Activated T-cell treated with anti-CD3 and anti-CD28 coated beads, Interleukin-2, amount 50 U/mL, for 4 hours (primary cell): ENCODE measurements around the gene PARP2. TPM values are rescaled to one million over a fixed set of nuclear protein-coding genes. Genes with fewer than 3 reads are reported as not detected.

Source experiments
- ATAC-seq, 2 donors: fragments of 200-7000 bp; cut with Tn5 transposase; one replicate each; pipeline ENCODE4 v1.10.0; 2021
- DNase-seq: peaks from one replicate; pipeline ENCODE4 v3.0.0-alpha.2; 2020
- H3K27me3 Mint-ChIP-seq: one replicate; pipeline ENCODE4 v1.8.0; 2021; ENCODE audit warnings: low read depth, mixed read lengths
- H3K36me3 Mint-ChIP-seq: one replicate; pipeline ENCODE4 v1.8.0; 2022; ENCODE audit warnings: mixed read lengths; ENCODE audit not compliant: insufficient read depth
- H3K4me1 Mint-ChIP-seq: one replicate; pipeline ENCODE4 v1.8.0; 2021; ENCODE audit warnings: low read depth, mixed read lengths
- H3K4me3 Mint-ChIP-seq: one replicate; pipeline ENCODE4 v1.8.0; 2021; ENCODE audit warnings: mild to moderate bottlenecking, moderate library complexity, mixed read lengths
- H3K9me3 Mint-ChIP-seq: one replicate; pipeline ENCODE4 v1.8.0; 2021; ENCODE audit warnings: mixed read lengths
- total RNA-seq, 3 donors: library from RNA; stranded (reverse); gene quantifications; one replicate each; pipeline ENCODE4 v1.2.1, GENCODE V29; 2021

Gene PARP2
- total RNA-seq, 3 donors from 2014 or later = 16.9 to 22.9 (median 22.1) TPM

DNA sequence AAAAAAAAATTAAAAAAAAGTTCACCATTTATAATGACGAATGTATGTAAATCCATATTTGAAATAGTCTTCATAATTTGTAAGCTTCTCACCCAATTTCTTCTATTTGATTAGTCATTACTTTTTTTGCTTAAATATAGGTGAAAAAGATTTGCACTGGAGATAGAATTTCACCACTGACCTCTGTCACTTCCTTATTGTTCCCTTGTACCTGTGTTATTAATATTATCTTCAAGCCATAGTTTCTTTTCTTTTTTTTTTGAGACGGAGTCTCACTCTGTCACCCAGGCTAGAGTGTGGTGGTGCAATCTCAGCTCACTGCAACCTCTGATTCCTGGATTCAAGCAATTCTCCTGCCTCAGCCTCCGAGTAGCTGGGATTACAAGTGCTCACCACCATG is 54.1 kb downstream of the PARP2 start:
- DNase-seq = no peak
- ATAC-seq = no peak
- Mint-ChIP-seq H3K9me3 (no peaks in the 10 kb centered on the region), H3K4me3 (no peak overlapping the region), H3K36me3 (peaks cover 40% of the 10 kb centered on the region), H3K27me3 (no peaks in the 10 kb centered on the region), H3K4me1 (peaks cover 20% of the 10 kb centered on the region)

GRCh38 chr14:20400589-20400964 is 57.1 kb downstream of the PARP2 start:
- H3K27me3 Mint-ChIP-seq = no peaks in the 10 kb centered on the region
- H3K36me3 Mint-ChIP-seq = peaks cover 45% of the 10 kb centered on the region
- H3K4me3 Mint-ChIP-seq = peak overlapping the region; percentile 71
- DNase-seq (no peak), ATAC-seq (peak; percentile 63 to 67)
- H3K9me3 Mint-ChIP-seq = no peaks in the 10 kb centered on the region
- H3K4me1 Mint-ChIP-seq = peaks cover 28% of the 10 kb centered on the region

DNA sequence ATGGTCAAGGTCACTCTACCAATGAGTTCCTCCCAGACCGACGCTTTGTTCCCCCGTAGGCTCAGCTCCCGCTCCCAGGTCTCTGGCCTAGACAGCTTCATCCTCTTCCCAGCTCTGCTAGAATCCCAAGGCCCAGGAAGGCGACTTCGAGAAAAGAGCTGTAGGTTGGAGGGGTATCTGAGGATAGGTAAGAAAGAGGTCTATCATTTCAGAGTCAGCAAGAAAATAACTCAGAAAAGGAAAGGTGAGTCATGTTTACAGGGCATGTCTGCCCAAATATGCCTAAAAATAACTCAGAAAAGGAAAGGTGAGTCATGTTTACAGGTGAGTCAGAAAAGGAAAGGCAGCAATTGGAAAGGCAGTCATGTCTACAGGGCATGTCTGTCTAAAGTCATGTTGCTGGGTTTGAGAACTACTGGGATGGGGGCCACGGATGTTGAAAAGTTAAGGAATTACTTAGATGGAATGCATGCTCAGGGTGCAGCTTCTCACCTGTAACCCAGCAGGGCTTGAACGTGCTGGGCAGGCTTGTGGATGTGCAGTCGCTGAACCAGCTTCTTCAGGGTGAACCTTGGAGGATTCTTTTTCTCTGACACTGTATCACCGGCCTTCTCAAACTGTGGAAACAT is 57.6 kb downstream of the PARP2 start:
- ATAC-seq (peak; percentile 88 to 97), DNase-seq (no peak)
- Mint-ChIP-seq H3K4me3 (peak overlapping the region; percentile 71), H3K27me3 (no peaks in the 10 kb centered on the region), H3K4me1 (peaks cover 29% of the 10 kb centered on the region), H3K36me3 (peaks cover 44% of the 10 kb centered on the region), H3K9me3 (no peaks in the 10 kb centered on the region)

GRCh38 chr14:20403521-20403920 is 60.1 kb downstream of the PARP2 start:
- H3K27me3 Mint-ChIP-seq = no peaks in the 10 kb centered on the region
- no peaks in the 10 kb centered on the region for H3K9me3 Mint-ChIP-seq
- H3K4me3 Mint-ChIP-seq = no peak overlapping the region
- no peak for ATAC-seq
- peaks cover 33% of the 10 kb centered on the region for H3K4me1 Mint-ChIP-seq
- H3K36me3 Mint-ChIP-seq = peaks cover 53% of the 10 kb centered on the region
- no peak for DNase-seq

Other genes with a start within 250 kb of the PARP2 start
- gene OR4K17, start 232.9 kb upstream of the PARP2 start, total RNA-seq = not detected
- gene OR4N5, start 204.8 kb upstream of the PARP2 start, total RNA-seq = not detected
- gene OR11G2, start 152.7 kb upstream of the PARP2 start, total RNA-seq = not detected
- not detected for gene OR11H6, start 119.9 kb upstream of the PARP2 start, total RNA-seq
- not detected for gene OR11H7, start 114.7 kb upstream of the PARP2 start, total RNA-seq
- gene OR11H4, start 104.3 kb upstream of the PARP2 start, total RNA-seq = not detected
- gene TTC5, start 37.7 kb upstream of the PARP2 start, total RNA-seq = 10 to 100 TPM; 40.3 to 41.9 (median 41.5) TPM
- gene CCNB1IP1, start 10.4 kb upstream of the PARP2 start, total RNA-seq = 10 to 100 TPM; 28.9 to 38.0 (median 33.0) TPM
- gene TEP1, start 69.9 kb downstream of the PARP2 start, total RNA-seq = 10 to 100 TPM; 14.7 to 21.7 (median 19.3) TPM
- under 1 TPM in 1 of 3 donors, not detected in 2; 0.05 TPM for gene KLHL33, start 92.5 kb downstream of the PARP2 start, total RNA-seq
- 10 to 100 TPM; 73.4 to 86.5 (median 75.4) TPM for gene OSGEP, start 111.2 kb downstream of the PARP2 start, total RNA-seq
- gene APEX1, start 111.6 kb downstream of the PARP2 start, total RNA-seq = 100 to 1,000 TPM; 265 to 309 (median 300) TPM
- gene PIP4P1, start 117.8 kb downstream of the PARP2 start, total RNA-seq = 10 to 100 TPM; 33.6 to 43.4 (median 39.9) TPM
- gene PNP, start 125.8 kb downstream of the PARP2 start, total RNA-seq = 100 to 1,000 TPM; 198 to 236 (median 221) TPM
- under 1 TPM in 2 of 3 donors, not detected in 1; 0.16 to 0.30 TPM for gene RNASE10, start 161.9 kb downstream of the PARP2 start, total RNA-seq
- gene RNASE9, start 217.4 kb downstream of the PARP2 start, total RNA-seq = not detected
- not detected for gene RNASE11, start 244.4 kb downstream of the PARP2 start, total RNA-seq
- not detected for gene RNASE12, start 247.7 kb downstream of the PARP2 start, total RNA-seq